NT2/D1 (cell line): ENCODE measurements around the gene GPR78.

ENCODE experiments used
- YY1 ChIP-seq: IDR thresholded peaks from 2 replicates; pipeline ENCODE4 v1.6.1; 2011; ENCODE audit not compliant: insufficient read length, insufficient read depth
- ZNF274 ChIP-seq: IDR thresholded peaks from 2 replicates; pipeline ENCODE4 v1.6.1; 2011; ENCODE audit warnings: mild to moderate bottlenecking, low read depth, low read length

GRCh38 chr4:8540991-8541390 lies 39.2 kb upstream of the GPR78 start:
- TF ChIP-seq ZNF274 (no peak), YY1 (no peak)
